KOPT-K1 (cell line): ENCODE measurements around the gene BRCC3.

Source experiments
- H3K27ac ChIP-seq: fragments of 200-600 bp; sonication (generic); 2 replicates; pipeline ENCODE4 v1.5.1; 2016; ENCODE audit warnings: antibody characterized with exemption, mild to moderate bottlenecking, low read depth, low read length; ENCODE audit not compliant: poor library complexity, severe bottlenecking
- H3K36me3 ChIP-seq: fragments of 200-600 bp; sonication (generic); 2 replicates; pipeline ENCODE4 v1.5.1; 2017; ENCODE audit warnings: antibody characterized with exemption, mild to moderate bottlenecking, low read length, moderate library complexity; ENCODE audit not compliant: insufficient read depth
- H3K9me3 ChIP-seq: fragments of 200-600 bp; sonication (generic); 2 replicates; pipeline ENCODE4 v1.5.1; 2017; ENCODE audit warnings: antibody characterized with exemption, low read length, mild to moderate bottlenecking; ENCODE audit not compliant: insufficient read depth, poor library complexity, severe bottlenecking

The BRCC3 gene

GRCh38 chrX:155070975-155071693 is at the start of gene BRCC3, which contains the start of the genes CMC4 and MTCP1:
Gene BRCC3, plus strand, starts transcription at chrX:155071508. Its CDS starts 20 bp downstream, at chrX:155071528.
Gene CMC4, minus strand, starts transcription at chrX:155071136. Its CDS starts 7,113 bp downstream, at chrX:155064023.
Gene MTCP1, minus strand, starts transcription at chrX:155071136. Its CDS starts 5,126 bp downstream, at chrX:155066010.
- Histone ChIP-seq H3K36me3 (peaks cover 31% of the 10 kb centered on the region), H3K27ac (peak within 1 kb of the TSS; percentile 87), H3K9me3 (no peaks in the 10 kb centered on the region)

GRCh38 chrX:155022585-155022984 is 48.7 kb upstream of the BRCC3 start, which contains the start of gene F8:
Gene F8, minus strand, starts transcription at chrX:155022723. Its CDS starts 171 bp downstream, at chrX:155022552.
- no peaks in the 10 kb centered on the region for H3K36me3 ChIP-seq
- no peaks in the 10 kb centered on the region for H3K9me3 ChIP-seq
- H3K27ac ChIP-seq, result no peak within 1 kb of the TSS

GRCh38 chrX:155023907-155024833 is 47.1 kb upstream of the BRCC3 start:
- Histone ChIP-seq H3K27ac (no peak overlapping the region), H3K9me3 (no peaks in the 10 kb centered on the region), H3K36me3 (no peaks in the 10 kb centered on the region)

DNA sequence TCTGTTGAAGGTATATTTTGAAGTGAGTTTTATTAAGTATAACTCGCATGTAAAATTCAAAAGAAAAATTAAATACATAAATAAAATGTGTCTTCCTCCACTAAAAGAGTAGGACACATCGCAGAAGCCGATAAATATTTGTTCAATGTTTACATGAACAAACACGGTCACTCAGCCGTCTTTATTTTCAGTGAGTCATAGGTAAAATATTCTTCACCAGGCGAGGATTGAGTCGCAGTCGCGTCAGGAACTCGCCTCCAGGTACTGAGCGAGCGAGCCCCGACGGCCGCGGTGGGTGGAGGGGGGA is 44.9 kb upstream of the BRCC3 start:
- Histone ChIP-seq H3K9me3 (no peaks in the 10 kb centered on the region), H3K36me3 (no peaks in the 10 kb centered on the region), H3K27ac (peak overlapping the region; percentile 59)

DNA sequence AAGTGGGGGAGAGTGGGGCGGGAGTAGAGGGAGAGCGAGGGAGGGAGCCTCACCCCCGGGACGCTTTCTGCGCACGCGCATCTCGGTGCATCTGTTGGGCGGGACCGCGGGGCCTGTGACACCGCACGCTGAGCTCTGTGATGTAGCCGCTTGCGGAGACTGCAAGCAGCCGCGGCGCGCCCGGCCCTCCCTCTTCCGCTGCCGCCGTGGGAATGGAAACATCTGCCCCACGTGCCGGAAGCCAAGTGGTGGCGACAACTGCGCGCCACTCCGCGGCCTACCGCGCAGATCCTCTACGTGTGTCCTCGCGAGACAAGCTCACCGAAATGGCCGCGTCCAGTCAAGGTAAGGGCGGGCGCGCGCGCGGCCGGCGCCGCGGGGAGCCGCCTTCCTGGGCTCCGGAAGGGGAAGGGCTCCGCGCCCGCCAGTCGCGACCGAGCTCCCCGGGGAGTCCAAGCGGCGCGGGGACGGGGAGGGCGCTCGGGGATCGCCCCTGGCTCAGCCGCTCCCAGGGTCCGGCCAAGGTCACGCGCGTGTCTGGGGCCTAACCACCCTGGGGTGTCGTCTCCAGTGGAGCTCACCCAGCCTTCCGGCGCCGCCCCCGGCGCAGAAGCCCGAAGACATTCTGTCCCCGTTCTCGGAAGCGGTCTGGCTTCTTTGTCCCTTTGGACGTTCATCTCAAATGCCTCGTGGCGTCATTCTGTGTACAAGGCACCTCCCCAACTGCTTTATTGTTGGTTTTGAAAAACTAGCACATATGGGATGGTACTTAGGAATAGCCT is 44.4 kb upstream of the BRCC3 start, which contains the start of gene FUNDC2:
Gene FUNDC2, plus strand, starts transcription at position 118 of the 782 bp plus-strand sequence. Its CDS starts 95 bp downstream, at position 213.
- Histone ChIP-seq H3K9me3 (no peaks in the 10 kb centered on the region), H3K36me3 (no peaks in the 10 kb centered on the region), H3K27ac (peak within 1 kb of the TSS; percentile 98)

DNA sequence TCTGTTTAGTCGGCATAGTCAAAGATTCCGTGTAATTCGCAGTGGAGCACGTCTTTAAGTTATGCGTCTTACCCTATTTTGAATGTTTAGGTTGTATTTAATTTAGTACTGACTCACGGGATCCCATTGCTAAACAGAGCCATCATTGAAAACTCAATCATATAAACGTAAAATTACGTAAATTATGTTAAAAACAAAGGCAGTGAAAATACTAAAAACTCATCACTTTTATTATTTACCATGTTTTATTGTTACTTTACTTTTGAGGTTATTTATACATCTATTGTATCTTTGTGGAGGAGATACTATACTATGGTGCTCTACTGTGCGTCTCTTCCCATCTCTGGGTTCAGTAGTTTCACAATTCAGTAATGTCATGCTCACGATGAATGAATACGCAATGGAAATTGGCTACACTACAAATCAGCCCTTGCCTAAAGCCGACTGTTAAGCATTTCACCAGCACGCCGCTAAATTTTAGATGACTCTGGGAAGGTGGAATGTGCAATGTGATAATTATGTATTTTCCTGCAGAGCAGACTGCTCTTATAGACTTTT is 43.7 kb upstream of the BRCC3 start:
- H3K27ac ChIP-seq, result peak overlapping the region; percentile 98
- H3K36me3 ChIP-seq, result no peaks in the 10 kb centered on the region
- no peaks in the 10 kb centered on the region for H3K9me3 ChIP-seq

DNA sequence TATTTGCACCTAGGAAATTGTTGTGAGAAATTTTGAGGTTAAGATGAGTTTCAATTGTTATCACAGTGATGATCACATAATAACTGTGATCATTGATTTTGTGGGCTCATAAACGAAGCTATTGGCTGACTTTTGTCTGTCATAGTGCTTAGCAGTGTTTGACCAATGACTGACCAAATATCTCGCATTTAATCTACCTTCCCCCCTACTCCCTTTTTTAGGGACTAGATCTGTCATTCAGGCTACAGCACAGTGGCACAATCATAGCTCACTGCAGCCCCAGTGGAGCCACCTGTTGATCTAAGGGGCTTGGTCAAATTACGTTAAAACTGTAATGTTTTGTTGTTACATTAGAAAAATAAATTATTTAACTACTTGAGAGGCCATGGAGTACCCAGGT is 43.2 kb upstream of the BRCC3 start:
- H3K27ac ChIP-seq, result peak overlapping the region; percentile 98
- H3K36me3 ChIP-seq, result no peaks in the 10 kb centered on the region
- H3K9me3 ChIP-seq, result no peaks in the 10 kb centered on the region

- Histone ChIP-seq H3K27ac (peak overlapping the region; percentile 98), H3K36me3 (peaks cover 6% of the 10 kb centered on the region; the same call in 1 of the 2 replicates), H3K9me3 (no peaks in the 10 kb centered on the region)
These were observed 42.4 kb upstream of the BRCC3 start for GRCh38 chrX:155028877-155029291.

- peaks cover 9% of the 10 kb centered on the region for H3K9me3 ChIP-seq
- H3K27ac ChIP-seq, result no peak overlapping the region
- H3K36me3 ChIP-seq, result peaks cover 20% of the 10 kb centered on the region
These were observed 39.7 kb upstream of the BRCC3 start for GRCh38 chrX:155031657-155032056.

- no peak overlapping the region for H3K27ac ChIP-seq
- H3K9me3 ChIP-seq, result peaks cover 9% of the 10 kb centered on the region
- peaks cover 26% of the 10 kb centered on the region for H3K36me3 ChIP-seq
These were observed 35.6 kb upstream of the BRCC3 start for GRCh38 chrX:155035688-155036087.

DNA sequence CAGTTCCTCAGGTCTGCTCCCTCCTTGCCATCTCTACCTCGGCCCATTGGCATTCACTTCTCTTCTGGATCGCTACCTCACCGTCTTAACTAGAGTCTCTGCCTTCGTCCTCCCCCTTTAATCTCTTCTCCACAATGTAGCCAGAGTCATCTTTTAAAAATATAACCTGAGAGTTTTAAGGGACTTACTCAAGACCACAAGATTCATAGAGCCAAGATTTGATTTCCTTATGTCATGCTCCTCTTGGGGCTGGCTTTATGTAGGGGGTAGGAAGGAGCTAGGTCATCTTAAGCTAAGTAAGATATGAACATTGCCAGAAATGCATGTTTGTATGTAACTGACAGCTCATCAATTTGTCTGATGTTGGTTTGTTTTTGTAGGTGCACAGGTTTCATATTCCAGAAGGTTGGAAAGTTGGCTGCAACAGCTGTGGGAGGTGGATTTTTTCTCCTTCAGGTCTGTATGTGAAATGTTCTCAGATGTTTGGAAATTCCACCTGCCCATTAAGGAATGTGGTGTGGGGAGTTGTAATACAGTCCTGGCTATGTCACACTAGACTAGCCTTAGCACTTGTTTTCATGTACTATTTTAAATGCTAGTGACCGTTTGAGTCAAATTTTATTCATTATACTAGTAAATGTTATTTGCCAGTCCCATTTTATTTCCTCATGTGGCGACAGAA is 25.0 kb upstream of the BRCC3 start:
- Histone ChIP-seq H3K9me3 (no peaks in the 10 kb centered on the region), H3K36me3 (peaks cover 12% of the 10 kb centered on the region; the same call in 1 of the 2 replicates), H3K27ac (no peak overlapping the region)

GRCh38 chrX:155046811-155047528 is 24.3 kb upstream of the BRCC3 start:
- H3K27ac ChIP-seq, result peak overlapping the region; percentile 31
- H3K9me3 ChIP-seq, result no peaks in the 10 kb centered on the region
- peaks cover 12% of the 10 kb centered on the region; the same call in 1 of the 2 replicates for H3K36me3 ChIP-seq

GRCh38 chrX:155048977-155049619 is 22.2 kb upstream of the BRCC3 start:
- H3K36me3 ChIP-seq, result peaks cover 17% of the 10 kb centered on the region
- H3K9me3 ChIP-seq, result no peaks in the 10 kb centered on the region
- H3K27ac ChIP-seq, result peak overlapping the region; percentile 93
